UCSD-AML1 (cell line): ENCODE measurements around the gene ADM5.

Experiments
- DNase-seq: peaks from one replicate; lab custom pipeline; 2025; ENCODE audit not compliant: unreplicated experiment; lab: John Stamatoyannopoulos, UW

The ADM5 gene

GRCh38 chr19:49689133-49690078, at the start of gene ADM5:
ADM5 (plus strand) TSS chr19:49689594; CDS start chr19:49689838, 244 bp downstream.
- DNase-seq = no peak

GRCh38 chr19:49640113-49640898, 49.1 kb upstream of the ADM5 start, which contains the start of gene RRAS:
RRAS (minus strand) TSS chr19:49640143; CDS start chr19:49640098, 45 bp downstream.
- peak; percentile 99 for DNase-seq

- peak; percentile 100 for DNase-seq
Observed at GRCh38 chr19:49641688-49642491, 47.5 kb upstream of the ADM5 start, which contains the start of gene SCAF1. SCAF1 (plus strand) TSS chr19:49642209; CDS start chr19:49645027, 2,818 bp downstream.

- DNase-seq = no peak
Observed at GRCh38 chr19:49642492-49643035, 46.8 kb upstream of the ADM5 start.

- no peak for DNase-seq
Observed at GRCh38 chr19:49643466-49643865, 45.9 kb upstream of the ADM5 start.

- DNase-seq = no peak
Observed at GRCh38 chr19:49645592-49645991, 43.8 kb upstream of the ADM5 start.

GRCh38 chr19:49645995-49646394, 43.4 kb upstream of the ADM5 start:
- DNase-seq = no peak

GRCh38 chr19:49646586-49646985, 42.8 kb upstream of the ADM5 start:
- DNase-seq = no peak

GRCh38 chr19:49651029-49651819, 38.2 kb upstream of the ADM5 start:
- no peak for DNase-seq

- DNase-seq = no peak
Observed at GRCh38 chr19:49651820-49652550, 37.4 kb upstream of the ADM5 start.

GRCh38 chr19:49652551-49653465, 36.6 kb upstream of the ADM5 start:
- DNase-seq = no peak

GRCh38 chr19:49653466-49653806, 36.0 kb upstream of the ADM5 start:
- no peak for DNase-seq

GRCh38 chr19:49654581-49654980, 34.8 kb upstream of the ADM5 start:
- DNase-seq = no peak

- no peak for DNase-seq
Observed at GRCh38 chr19:49655570-49656455, 33.6 kb upstream of the ADM5 start.

- DNase-seq = no peak
Observed at GRCh38 chr19:49656456-49657109, 32.8 kb upstream of the ADM5 start.

GRCh38 chr19:49657493-49658138, 31.8 kb upstream of the ADM5 start:
- no peak for DNase-seq
